Kidney (tissue), 14 donors: ENCODE measurements around the gene SOX1. TPM values are rescaled to one million over a fixed set of nuclear protein-coding genes. Genes with fewer than 3 reads are reported as not detected.

Experiments
- DNase-seq, 5 donors: peaks; one replicate each; pipeline ENCODE4 v3.0.0-alpha.2; 2013 to 2020
- FAIRE-seq: peaks from 2 replicates; lab custom pipeline; 2012; peaks lifted over from hg19 to GRCh38; lab: Jason Lieb, UNC
- H3K27ac ChIP-seq, 2 donors: one replicate each; pipeline ENCODE4 v1.7.0; 2013; ENCODE audit warnings: low read depth in 2 of 2, low read length in 2 of 2, inconsistent platforms in 1 of 2
- H3K27me3 ChIP-seq: one replicate; pipeline ENCODE4 v1.7.1; 2013; ENCODE audit warnings: low read length, inconsistent platforms; ENCODE audit not compliant: control insufficient read depth, insufficient read depth
- H3K36me3 ChIP-seq, 3 donors: one replicate each; pipeline versions ENCODE4 v1.7.0 to v1.7.1; 2013; ENCODE audit warnings: low read length in 3 of 3, control low read depth in 1 of 3, inconsistent platforms in 1 of 3; ENCODE audit not compliant: insufficient read depth in 3 of 3, control insufficient read depth in 2 of 3
- H3K4me1 ChIP-seq, 3 donors: one replicate each; pipeline versions ENCODE4 v1.7.0 to v1.7.1; 2013; ENCODE audit warnings: low read length in 3 of 3, inconsistent platforms in 1 of 3, low read depth in 1 of 3; ENCODE audit not compliant: control insufficient read depth in 2 of 3, insufficient read depth in 2 of 3
- H3K4me3 ChIP-seq, 3 donors: one replicate each; pipeline versions ENCODE4 v1.7.0 to v1.8.1; 2013; ENCODE audit warnings: low read length in 3 of 3, control low read depth in 1 of 3, inconsistent platforms in 1 of 3
- H3K9ac ChIP-seq, 3 donors: one replicate each; pipeline versions ENCODE4 v1.7.0 to v1.7.1; 2013; ENCODE audit warnings: low read length in 3 of 3, control low read depth in 1 of 3, inconsistent platforms in 1 of 3
- H3K9me3 ChIP-seq, 3 donors: one replicate each; pipeline versions ENCODE4 v1.7.0 to v1.7.1; 2013; ENCODE audit warnings: low read length in 3 of 3, control low read depth in 1 of 3, inconsistent platforms in 1 of 3; ENCODE audit not compliant: control insufficient read depth in 2 of 3, insufficient read depth in 1 of 3
- CTCF ChIP-seq: IDR thresholded peaks from 3 replicates; pipeline ENCODE4 v1.5.1; 2012; ENCODE audit warnings: mild to moderate bottlenecking, moderate library complexity, borderline replicate concordance; ENCODE audit not compliant: insufficient read depth; ENCODE audit errors: extremely low read depth
- intact Hi-C: fragments of 100-400 bp; cut with DNase I; formaldehyde crosslinking; loops from one replicate; pipeline ENCODE4 v1.11.1; 2022
- polyA plus RNA-seq: library from polyadenylated mRNA; stranded (reverse); fragments of 350-450 nt; fragmentation: Illumina TruSeq; extraction: RNeasy Lipid Tissue Mini Kit (QIAGEN cat#74804); gene quantifications from one replicate; pipeline ENCODE4 v1.2.3, GENCODE V29; 2014; ENCODE audit warnings: low read depth, low replicate concordance; ENCODE audit not compliant: insufficient read depth
- total RNA-seq: library from RNA; stranded (reverse); fragmentation: NEBNext Ultra II Directional; extraction: Animal tissue kit (Norgen Biotek cat#: 25700); gene quantifications from one replicate; pipeline ENCODE4 v1.2.1, GENCODE V29; 2021
- donor health status: control.
- donor health status: control.
- donor health status: control.
- donor health status: control.
- donor health status: control.
- donor health status: DM: yes; HTN: yes; CAD: no.
- donor health status: Normal renal cell carcinoma (clear cell type).

The SOX1 gene
- total and polyA plus RNA-seq, 2 donors from 2014 or later, result not detected

GRCh38 chr13:112098699-112099098, 31.8 kb downstream of the SOX1 start:
- intact Hi-C loops, result no loop called here
- Histone ChIP-seq H3K4me3 (no peak overlapping the region), H3K36me3 (no peaks in the 10 kb centered on the region), H3K27me3 (peaks cover 21% of the 10 kb centered on the region), H3K9me3 (no peaks in the 10 kb centered on the region), H3K4me1 (no peaks in the 10 kb centered on the region), H3K9ac (no peak overlapping the region), H3K27ac (no peak overlapping the region)
- no peak for TF ChIP-seq CTCF
- no peak for DNase-seq
- FAIRE-seq, result no peak

GRCh38 chr13:112101360-112101930, 34.5 kb downstream of the SOX1 start:
- Histone ChIP-seq H3K27ac (no peak overlapping the region), H3K4me3 (no peak overlapping the region), H3K9me3 (no peaks in the 10 kb centered on the region), H3K27me3 (peaks cover 32% of the 10 kb centered on the region), H3K36me3 (no peaks in the 10 kb centered on the region), H3K9ac (no peak overlapping the region), H3K4me1 (no peaks in the 10 kb centered on the region)
- no peak for TF ChIP-seq CTCF
- DNase-seq, result no peak
- FAIRE-seq, result no peak
- intact Hi-C loops, result no loop called here

GRCh38 chr13:112102243-112102642, 35.3 kb downstream of the SOX1 start:
- H3K9ac ChIP-seq, result no peak overlapping the region
- no peaks in the 10 kb centered on the region for H3K9me3 ChIP-seq
- no peak overlapping the region for H3K27ac ChIP-seq
- intact Hi-C loops, result no loop called here
- H3K36me3 ChIP-seq, result no peaks in the 10 kb centered on the region
- DNase-seq (peak in 2 of 5 donors; percentile 58 to 65), FAIRE-seq (no peak)
- H3K27me3 ChIP-seq, result peaks cover 38% of the 10 kb centered on the region
- no peak for TF ChIP-seq CTCF
- H3K4me3 ChIP-seq, result no peak overlapping the region
- no peaks in the 10 kb centered on the region for H3K4me1 ChIP-seq
